H9 (cell line): ENCODE data around the gene PRX. TPM values are rescaled to one million over a fixed set of nuclear protein-coding genes. Genes with fewer than 3 reads are reported as not detected.

Source experiments
- DNase-seq: peaks from one replicate; pipeline ENCODE4 v3.0.0-alpha.2; 2017
- H2AFZ ChIP-seq: one replicate; pipeline ENCODE4 v1.6.1; 2013; ENCODE audit warnings: mild to moderate bottlenecking, low read length, control low read depth, moderate library complexity
- H2AK5ac ChIP-seq: 2 replicates; pipeline ENCODE4 v1.6.1; 2013; ENCODE audit warnings: low read length, control low read depth, mixed read lengths; ENCODE audit not compliant: insufficient read length
- H2BK120ac ChIP-seq: one replicate; pipeline ENCODE4 v1.6.1; 2013; ENCODE audit warnings: low read depth, mild to moderate bottlenecking, low read length, control low read depth, inconsistent platforms; ENCODE audit not compliant: poor library complexity, severe bottlenecking
- H2BK12ac ChIP-seq: 2 replicates; pipeline ENCODE4 v1.6.1; 2013; ENCODE audit warnings: low read length, control low read depth, mixed read lengths, low read depth; ENCODE audit not compliant: insufficient read length
- H2BK15ac ChIP-seq: 2 replicates; pipeline ENCODE4 v1.6.1; 2013; ENCODE audit warnings: low read depth, low read length, control low read depth
- H2BK20ac ChIP-seq: one replicate; pipeline ENCODE4 v1.6.1; 2013; ENCODE audit warnings: low read depth, mild to moderate bottlenecking, low read length, control low read depth, inconsistent platforms; ENCODE audit not compliant: poor library complexity, severe bottlenecking
- H2BK5ac ChIP-seq: 2 replicates; pipeline ENCODE4 v1.6.1; 2013; ENCODE audit warnings: low read length, control low read depth, mixed read lengths; ENCODE audit not compliant: insufficient read length
- H3K14ac ChIP-seq: 2 replicates; pipeline ENCODE4 v1.6.1; 2013; ENCODE audit warnings: low read length, control low read depth; ENCODE audit not compliant: insufficient read depth
- H3K18ac ChIP-seq: 2 replicates; pipeline ENCODE4 v1.6.1; 2013; ENCODE audit warnings: low read depth, mild to moderate bottlenecking, mixed read lengths, low read length, control low read depth; ENCODE audit not compliant: insufficient read length
- H3K23ac ChIP-seq: 2 replicates; pipeline ENCODE4 v1.6.1; 2013; ENCODE audit warnings: low read length, control low read depth, mixed read lengths, low read depth; ENCODE audit not compliant: insufficient read length
- H3K23me2 ChIP-seq: 2 replicates; pipeline ENCODE4 v1.6.1; 2013; ENCODE audit warnings: low read depth, mild to moderate bottlenecking, mixed read lengths, low read length, control low read depth; ENCODE audit not compliant: insufficient read length, poor library complexity, severe bottlenecking
- H3K27ac ChIP-seq: 2 replicates; pipeline ENCODE4 v1.5.1; 2013; ENCODE audit warnings: low read length, control low read depth, mixed read lengths, low read depth; ENCODE audit not compliant: insufficient read length
- H3K27me3 ChIP-seq: 2 replicates; pipeline ENCODE4 v1.6.1; 2013; ENCODE audit warnings: low read length, control low read depth, inconsistent platforms; ENCODE audit not compliant: insufficient read depth
- H3K4ac ChIP-seq: 2 replicates; pipeline ENCODE4 v1.6.1; 2013; ENCODE audit warnings: low read depth, mild to moderate bottlenecking, control low read depth, inconsistent platforms, low read length, moderate library complexity
- H3K4me1 ChIP-seq: 2 replicates; pipeline ENCODE4 v1.6.1; 2013; ENCODE audit warnings: low read length, control low read depth, inconsistent platforms; ENCODE audit not compliant: insufficient read depth
- H3K4me2 ChIP-seq: 2 replicates; pipeline ENCODE4 v1.6.1; 2013; ENCODE audit warnings: low read length, control low read depth, mixed read lengths; ENCODE audit not compliant: insufficient read length, insufficient read depth
- H3K56ac ChIP-seq: 2 replicates; pipeline ENCODE4 v1.6.1; 2013; ENCODE audit warnings: low read depth, mild to moderate bottlenecking, mixed read lengths, low read length, control low read depth; ENCODE audit not compliant: insufficient read length
- H3K79me1 ChIP-seq: 2 replicates; pipeline ENCODE4 v1.6.1; 2013; ENCODE audit warnings: low read depth, mild to moderate bottlenecking, moderate library complexity, low read length, control low read depth, inconsistent platforms; ENCODE audit not compliant: insufficient read depth, poor library complexity, severe bottlenecking
- H3K79me2 ChIP-seq: 2 replicates; pipeline ENCODE4 v1.6.1; 2013; ENCODE audit warnings: low read length, control low read depth, inconsistent platforms; ENCODE audit not compliant: insufficient read depth
- H3K9ac ChIP-seq: 2 replicates; pipeline ENCODE4 v1.6.1; 2013; ENCODE audit warnings: low read length, control low read depth, mixed read lengths; ENCODE audit not compliant: insufficient read length; ENCODE audit errors: extremely low read depth
- H3K9me3 ChIP-seq: one replicate; pipeline ENCODE4 v1.6.1; 2013; ENCODE audit warnings: low read depth, low read length, inconsistent platforms; ENCODE audit not compliant: control insufficient read depth
- H3T11ph ChIP-seq: one replicate; pipeline ENCODE4 v1.6.1; 2013; ENCODE audit warnings: mild to moderate bottlenecking, low read length, control low read depth, inconsistent platforms
- H4K20me1 ChIP-seq: one replicate; pipeline ENCODE4 v1.6.1; 2013; ENCODE audit not compliant: control insufficient read depth, insufficient read length, insufficient read depth
- H4K5ac ChIP-seq: 2 replicates; pipeline ENCODE4 v1.6.1; 2013; ENCODE audit warnings: low read depth, mild to moderate bottlenecking, mixed read lengths, low read length, control low read depth; ENCODE audit not compliant: insufficient read length
- H4K8ac ChIP-seq: replicated peaks from 2 replicates; pipeline ENCODE4 v1.6.1; 2013; ENCODE audit warnings: low read length, control low read depth, mixed read lengths, low read depth; ENCODE audit not compliant: insufficient read length
- H4K91ac ChIP-seq: 2 replicates; pipeline ENCODE4 v1.6.1; 2013; ENCODE audit warnings: low read depth, mild to moderate bottlenecking, moderate library complexity, mixed read lengths, low read length, control low read depth; ENCODE audit not compliant: insufficient read length
- H3K27ac Mint-ChIP-seq, 3 experiments: 2 replicates in 2 of 3; 3 replicates in 1 of 3; pipeline ENCODE4 v1.8.0; 2020 to 2021; ENCODE audit warnings: mixed read lengths in 3 of 3, mild to moderate bottlenecking in 1 of 3, moderate library complexity in 1 of 3
- H3K27me3 Mint-ChIP-seq: 2 replicates; pipeline ENCODE4 v1.8.0; 2021; ENCODE audit warnings: low read depth, mild to moderate bottlenecking, moderate library complexity, mixed read lengths
- H3K36me3 Mint-ChIP-seq, 3 experiments: 2 replicates in 2 of 3; 3 replicates in 1 of 3; pipeline ENCODE4 v1.8.0; 2020 to 2021; ENCODE audit warnings: low read depth in 3 of 3, mixed read lengths in 3 of 3; ENCODE audit not compliant: insufficient read depth in 1 of 3
- H3K4me1 Mint-ChIP-seq, 2 experiments: 2 replicates each; pipeline ENCODE4 v1.8.0; 2020; ENCODE audit warnings: mixed read lengths in 2 of 2
- H3K4me3 Mint-ChIP-seq, 2 experiments: 2 replicates in 1 of 2; 3 replicates in 1 of 2; pipeline ENCODE4 v1.8.0; 2020 to 2021; ENCODE audit warnings: mild to moderate bottlenecking in 2 of 2, mixed read lengths in 2 of 2, moderate library complexity in 1 of 2
- H3K9me3 Mint-ChIP-seq, 2 experiments: 2 replicates in 1 of 2; 3 replicates in 1 of 2; pipeline ENCODE4 v1.8.0; 2020; ENCODE audit warnings: mild to moderate bottlenecking in 2 of 2, mixed read lengths in 2 of 2, moderate library complexity in 1 of 2
- WGBS: extraction: QIAGEN DNeasy Blood & Tissue Kit; methylation state at CpG from one replicate; pipeline ENCODE4 v1.1.7; 2013; ENCODE audit warnings: missing lambda C conversion rate, low lambda C conversion rate, mixed read lengths; ENCODE audit not compliant: insufficient read length; ENCODE audit errors: extremely low coverage; 5-methylcytosine and 5-hydroxymethylcytosine counted together
- total RNA-seq: library from RNA; stranded (reverse); gene quantifications from 2 replicates; pipeline ENCODE4 v1.2.1, GENCODE V29; 2021
- TF ChIP-seq, protein P1 (sequence below): fragments of 200-600 bp; sonication (generic); conservative IDR thresholded peaks from 3 replicates; pipeline ENCODE4 v1.8.0; 2021; ENCODE audit warnings: antibody characterized with exemption, mild to moderate bottlenecking

Gene PRX
- total RNA-seq, 1 experiment from 2014 or later = 4.0 TPM

DNA sequence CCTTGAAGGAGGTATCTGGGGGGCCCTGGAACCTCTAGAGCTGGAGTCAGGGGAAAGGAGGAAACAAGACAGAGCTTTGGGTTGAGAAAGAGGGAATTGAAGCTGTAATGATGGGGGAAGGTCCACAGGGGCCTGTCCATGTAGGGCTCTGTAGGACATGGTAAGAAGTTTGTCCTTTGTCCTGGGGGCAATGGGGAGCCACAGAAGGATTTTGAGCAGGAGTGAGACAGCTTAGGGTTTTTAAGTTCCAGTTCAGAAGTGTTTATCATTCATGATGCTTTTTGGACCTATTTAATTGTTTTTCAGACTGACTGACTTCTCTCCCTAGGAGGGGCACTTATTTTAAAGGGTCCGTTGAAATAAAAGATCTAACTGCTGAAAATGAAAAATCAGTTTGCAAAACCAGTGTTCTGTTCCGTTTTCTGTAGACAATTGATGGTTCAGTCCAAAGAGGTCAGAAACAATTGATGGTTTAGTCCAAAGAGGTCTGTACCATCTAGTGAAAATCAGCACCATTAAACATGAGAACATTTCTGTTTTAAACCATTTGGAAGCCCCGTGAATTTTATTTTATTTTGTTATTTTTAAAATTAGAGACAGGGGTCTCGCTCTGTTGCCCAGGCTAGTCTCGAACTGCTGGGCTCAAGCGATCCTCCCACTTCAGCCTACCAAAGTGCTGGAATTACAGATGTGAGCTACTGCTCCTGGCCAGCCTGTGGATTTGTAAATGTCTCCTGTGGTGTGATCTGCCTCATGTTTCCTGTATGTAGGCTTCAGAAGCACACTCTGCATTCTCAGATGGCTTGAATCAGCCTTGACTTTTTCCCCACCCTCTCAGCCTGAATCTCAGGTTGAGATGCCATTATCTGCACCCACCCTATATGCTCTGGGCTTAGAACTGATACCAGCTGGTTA is 56.2 kb downstream of the PRX start:
- H4K91ac ChIP-seq = no peak overlapping the region
- H3K9me3 Mint-ChIP-seq = no peaks in the 10 kb centered on the region
- no peaks in the 10 kb centered on the region for H3K79me1 ChIP-seq
- H3K4me1 Mint-ChIP-seq = peaks cover 2 to 3% of the 10 kb centered on the region in 2 experiments; a peak in 3 of 4 replicates
- H4K5ac ChIP-seq = no peak overlapping the region
- no peak overlapping the region for H3K56ac ChIP-seq
- TF ChIP-seq, protein P1, sequence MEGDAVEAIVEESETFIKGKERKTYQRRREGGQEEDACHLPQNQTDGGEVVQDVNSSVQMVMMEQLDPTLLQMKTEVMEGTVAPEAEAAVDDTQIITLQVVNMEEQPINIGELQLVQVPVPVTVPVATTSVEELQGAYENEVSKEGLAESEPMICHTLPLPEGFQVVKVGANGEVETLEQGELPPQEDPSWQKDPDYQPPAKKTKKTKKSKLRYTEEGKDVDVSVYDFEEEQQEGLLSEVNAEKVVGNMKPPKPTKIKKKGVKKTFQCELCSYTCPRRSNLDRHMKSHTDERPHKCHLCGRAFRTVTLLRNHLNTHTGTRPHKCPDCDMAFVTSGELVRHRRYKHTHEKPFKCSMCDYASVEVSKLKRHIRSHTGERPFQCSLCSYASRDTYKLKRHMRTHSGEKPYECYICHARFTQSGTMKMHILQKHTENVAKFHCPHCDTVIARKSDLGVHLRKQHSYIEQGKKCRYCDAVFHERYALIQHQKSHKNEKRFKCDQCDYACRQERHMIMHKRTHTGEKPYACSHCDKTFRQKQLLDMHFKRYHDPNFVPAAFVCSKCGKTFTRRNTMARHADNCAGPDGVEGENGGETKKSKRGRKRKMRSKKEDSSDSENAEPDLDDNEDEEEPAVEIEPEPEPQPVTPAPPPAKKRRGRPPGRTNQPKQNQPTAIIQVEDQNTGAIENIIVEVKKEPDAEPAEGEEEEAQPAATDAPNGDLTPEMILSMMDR = no peak
- H3K9me3 ChIP-seq = no peaks in the 10 kb centered on the region
- no peak overlapping the region for H3T11ph ChIP-seq
- H3K4me2 ChIP-seq = no peak overlapping the region
- H2BK5ac ChIP-seq = no peak overlapping the region
- no peak overlapping the region for H3K14ac ChIP-seq
- H3K9ac ChIP-seq = no peak overlapping the region
- H2AFZ ChIP-seq = no peak overlapping the region
- peak overlapping the region in 1 of 3 experiments; percentile 45; a peak in 3 of 7 replicates for H3K27ac Mint-ChIP-seq
- H2AK5ac ChIP-seq = no peak overlapping the region
- no peaks in the 10 kb centered on the region; a peak in 1 of 7 replicates for H3K36me3 Mint-ChIP-seq
- no peak overlapping the region for H2BK120ac ChIP-seq
- H2BK20ac ChIP-seq = no peak overlapping the region
- H2BK15ac ChIP-seq = no peak overlapping the region
- H4K8ac ChIP-seq = no peak overlapping the region
- H3K79me2 ChIP-seq = no peaks in the 10 kb centered on the region
- no peaks in the 10 kb centered on the region for H3K27me3 Mint-ChIP-seq
- H4K20me1 ChIP-seq = no peaks in the 10 kb centered on the region
- no peak overlapping the region for H3K4ac ChIP-seq
- WGBS = no CpG with 5 or more reads among the region's 6 CpGs
- no peak overlapping the region for H3K27ac ChIP-seq
- no peak overlapping the region; a peak in 1 of 5 replicates for H3K4me3 Mint-ChIP-seq
- no peak for DNase-seq
- H3K23me2 ChIP-seq = no peaks in the 10 kb centered on the region
- H3K27me3 ChIP-seq = no peaks in the 10 kb centered on the region
- no peak overlapping the region for H3K23ac ChIP-seq
- no peak overlapping the region for H3K18ac ChIP-seq
- H2BK12ac ChIP-seq = no peak overlapping the region
- no peaks in the 10 kb centered on the region for H3K4me1 ChIP-seq
